Esophagus mucosa (tissue), 1 donor: Measurements from ENCODE around the gene WDR18. TPM values are rescaled to one million over a fixed set of nuclear protein-coding genes. Genes with fewer than 3 reads are reported as not detected.
A peak's percentile ranks its signal among the peaks of the same experiment; 100 is the strongest.
"Not testable (repeated sequence)": the region's sequence is repeated elsewhere in the genome, so short reads cannot be mapped to it uniquely, and the experiment has no call there.

ENCODE experiments used
- ATAC-seq: fragments of 200-7000 bp; cut with Tn5 transposase; one replicate; pipeline ENCODE4 v1.9.1; 2020
- total RNA-seq: library from RNA; stranded (reverse); gene quantifications from one replicate; pipeline ENCODE4 v1.2.4, GENCODE V29; 2023
- donor health status: DM: yes; HTN: yes; CAD: no.

Gene WDR18
- total RNA-seq, 1 donor from 2014 or later = 41.2 TPM

DNA sequence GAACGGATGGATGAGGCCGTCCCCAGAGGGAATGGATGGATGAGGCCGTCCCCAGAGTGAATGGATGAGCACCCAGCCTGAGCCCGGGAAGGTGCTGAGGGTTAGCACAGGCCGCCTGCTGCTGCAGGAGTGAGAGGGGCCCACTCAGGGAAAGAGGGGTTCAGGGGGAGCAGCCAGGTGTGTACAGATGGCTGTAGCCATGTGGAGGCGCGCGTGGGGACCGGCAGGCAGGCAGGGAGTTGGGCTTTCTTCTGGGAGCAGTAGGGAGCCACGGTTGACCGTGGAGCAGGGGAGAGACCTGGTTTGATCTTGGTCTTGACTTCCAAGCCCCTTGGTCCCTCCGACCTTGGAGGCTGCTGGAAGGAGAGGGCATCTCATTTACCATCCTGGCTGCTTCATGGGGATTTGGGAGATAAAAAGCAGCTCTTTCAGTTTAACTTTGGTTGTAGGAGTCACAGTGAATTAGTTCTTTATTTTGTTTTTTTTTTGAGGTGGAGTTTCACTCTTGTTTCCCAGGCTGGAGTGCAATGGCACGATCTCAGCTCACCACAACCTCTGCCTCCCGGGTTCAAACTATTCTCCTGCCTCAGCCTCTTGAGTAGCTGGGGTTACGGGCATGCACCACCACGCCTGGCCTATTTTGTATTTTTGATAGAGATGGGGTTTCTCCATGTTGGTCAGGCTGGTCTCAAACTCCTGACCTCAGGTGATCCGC lies 33.6 kb upstream of the WDR18 start:
- no peak for ATAC-seq

- ATAC-seq = no peak
These were observed 32.0 kb upstream of the WDR18 start for GRCh38 chr19:952049-952679.

- ATAC-seq = peak; percentile 18
These were observed 31.3 kb upstream of the WDR18 start for GRCh38 chr19:952680-953444.

DNA sequence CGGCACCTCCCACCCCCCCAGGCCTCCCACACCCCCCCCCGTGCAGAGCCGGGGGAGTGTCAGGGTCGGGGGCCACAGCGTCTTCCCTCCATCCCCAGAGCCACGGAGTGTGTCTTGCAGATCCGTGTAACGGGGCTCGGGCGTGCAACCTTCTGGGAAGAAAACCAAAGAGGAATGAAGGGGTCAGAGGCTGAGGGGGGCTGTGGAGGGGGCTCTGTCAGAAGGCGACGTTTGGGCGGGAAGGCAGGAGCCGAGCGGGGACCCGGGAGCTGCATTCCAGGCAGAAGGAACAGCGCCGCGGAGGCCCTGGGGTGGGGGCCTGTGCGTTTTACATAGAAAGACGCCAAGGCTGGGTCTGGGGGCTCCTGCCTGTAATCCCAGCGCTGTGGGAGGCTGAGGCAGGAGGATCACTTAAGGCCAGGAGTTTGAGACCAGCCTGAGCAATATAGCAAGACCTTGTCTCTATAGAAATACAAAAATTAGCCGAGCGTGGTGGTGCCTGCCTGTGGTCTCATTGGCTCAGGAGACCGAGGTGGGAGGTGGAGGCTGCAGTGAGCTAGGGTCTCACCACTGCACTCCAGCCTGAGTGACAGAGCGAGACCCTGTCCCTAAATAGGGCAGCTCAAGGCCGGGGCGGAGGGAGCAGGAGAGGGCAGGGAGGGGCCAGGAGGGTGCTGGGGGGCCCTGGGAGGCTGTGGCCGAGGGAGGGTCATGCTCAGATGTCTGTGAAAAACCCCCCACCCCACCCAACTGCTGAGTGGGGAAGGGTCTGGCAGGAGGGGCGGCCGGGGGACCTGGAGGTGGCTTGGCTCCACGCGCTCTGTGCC lies 30.5 kb upstream of the WDR18 start:
- no peak for ATAC-seq

DNA sequence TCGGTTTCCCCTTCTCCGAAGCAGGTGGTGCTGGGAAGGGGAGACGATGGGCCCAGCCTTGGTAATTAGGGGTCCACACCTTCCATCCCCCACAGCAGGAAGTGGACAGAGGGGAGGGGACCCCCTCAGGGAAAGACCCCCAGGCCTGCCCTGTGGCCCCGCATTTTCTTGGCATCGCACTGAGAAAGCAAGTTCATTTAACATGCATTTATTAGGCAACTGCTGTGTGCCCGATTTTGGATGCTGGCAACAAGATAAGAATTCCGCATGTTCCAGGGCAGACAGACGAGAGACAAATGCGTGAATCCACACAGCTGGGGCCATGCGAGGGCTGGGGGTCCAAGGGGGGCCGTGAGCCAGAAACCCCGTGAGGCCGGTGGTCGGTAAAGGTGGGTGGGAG lies 29.9 kb upstream of the WDR18 start:
- ATAC-seq = no peak

DNA sequence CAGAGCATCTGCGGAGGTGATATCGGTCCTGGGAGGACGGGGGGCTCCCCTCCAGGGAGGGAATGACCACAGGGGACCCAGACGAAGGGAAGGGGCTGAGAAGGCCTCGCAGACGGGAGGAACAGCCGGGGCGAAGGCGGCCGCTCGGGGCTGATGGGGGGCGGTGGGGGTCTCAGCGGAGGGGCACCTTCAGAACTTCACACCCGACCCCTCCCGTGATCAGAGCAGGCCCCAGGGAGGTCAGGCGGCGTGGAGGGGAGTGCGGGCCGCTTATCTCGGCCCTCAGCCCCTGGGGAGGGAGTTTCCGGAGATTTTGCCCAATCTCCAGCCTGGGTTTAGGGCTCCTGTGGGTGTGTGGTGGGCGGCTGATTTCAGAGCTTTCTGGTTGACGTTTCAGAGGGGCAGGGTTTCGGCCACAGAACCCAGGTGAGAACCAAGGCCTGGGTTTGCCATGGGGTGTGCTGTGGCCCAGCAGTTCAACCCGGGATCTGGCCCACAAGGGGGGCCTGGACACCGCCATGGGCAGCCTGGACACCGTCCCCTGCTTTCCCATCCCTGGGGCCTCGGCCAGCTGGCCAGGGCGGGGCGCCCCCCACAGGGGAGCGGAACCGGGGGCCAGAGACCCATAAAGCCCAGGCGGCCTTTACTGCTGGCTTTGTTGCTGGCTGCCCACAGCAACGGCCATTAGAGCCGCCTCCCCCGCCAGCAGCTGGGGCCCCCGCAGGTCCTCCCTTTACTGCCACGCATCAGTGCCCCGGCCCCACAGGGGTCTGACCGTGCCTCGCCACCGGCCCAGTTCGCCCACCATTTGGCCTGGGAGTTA lies 29.3 kb upstream of the WDR18 start:
- no peak for ATAC-seq

- no peak for ATAC-seq
These were observed 28.1 kb upstream of the WDR18 start for GRCh38 chr19:955803-956765.

GRCh38 chr19:956766-957440 lies 27.2 kb upstream of the WDR18 start:
- ATAC-seq = no peak

GRCh38 chr19:957578-957977 lies 26.6 kb upstream of the WDR18 start:
- ATAC-seq = not testable (repeated sequence)

GRCh38 chr19:958967-959855 lies 24.9 kb upstream of the WDR18 start:
- ATAC-seq = peak; percentile 82

GRCh38 chr19:960020-960419 lies 24.1 kb upstream of the WDR18 start:
- ATAC-seq = no peak

GRCh38 chr19:960601-960938 lies 23.6 kb upstream of the WDR18 start:
- no peak for ATAC-seq

DNA sequence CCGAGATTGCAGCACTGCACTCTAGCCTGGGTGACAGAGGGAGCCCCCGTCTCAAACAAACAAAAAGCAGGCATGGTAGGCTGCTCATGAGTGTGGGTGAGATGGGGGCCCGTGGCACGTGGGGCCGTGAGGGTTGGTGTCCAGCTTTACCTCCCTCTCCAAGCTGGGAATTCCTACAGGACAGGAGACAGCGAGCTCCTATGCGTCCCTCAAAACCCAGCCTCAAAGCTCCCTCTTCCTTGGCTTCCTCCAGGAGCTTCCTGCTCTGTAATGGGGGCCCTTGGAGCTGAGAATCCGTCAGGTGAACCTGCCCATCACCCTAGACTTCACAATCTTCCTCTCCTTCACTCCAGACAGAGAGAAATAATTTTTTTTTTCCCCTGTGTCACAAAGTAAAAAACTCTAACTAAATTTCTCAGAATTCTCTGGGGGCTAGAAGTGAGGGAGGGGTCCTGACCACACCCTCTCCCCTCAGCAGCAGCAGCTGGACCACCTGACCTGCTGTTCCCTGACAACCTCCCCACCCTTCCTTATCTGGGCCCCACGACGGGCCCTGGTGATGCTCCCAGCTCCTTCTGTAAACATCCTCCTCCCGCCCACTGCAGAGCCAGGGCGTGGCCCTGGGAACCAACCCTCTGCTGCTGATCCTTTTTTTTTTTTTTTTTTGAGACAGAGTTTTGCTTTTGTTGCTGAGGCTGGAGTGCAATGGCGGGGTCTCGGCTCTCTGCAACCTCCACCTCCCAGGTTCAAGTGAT lies 22.1 kb upstream of the WDR18 start:
- ATAC-seq = no peak

GRCh38 chr19:962683-963400 lies 21.3 kb upstream of the WDR18 start:
- no peak for ATAC-seq

- ATAC-seq = no peak
These were observed 20.6 kb upstream of the WDR18 start for GRCh38 chr19:963486-963951.

- no peak for ATAC-seq
These were observed 20.0 kb upstream of the WDR18 start for GRCh38 chr19:964116-964520.
